NCI-H1930 (cell line): ENCODE data around the gene SORBS2.

Experiments used
- DNase-seq, 2 experiments: peaks; one replicate each; lab custom pipeline; 2025; lab: John Stamatoyannopoulos, UW

The SORBS2 gene

GRCh38 chr4:185805262-185805802 is 6.7 kb downstream of the SORBS2 start:
- DNase-seq = no peak

GRCh38 chr4:185803022-185803421 is 9.0 kb downstream of the SORBS2 start:
- no peak for DNase-seq

GRCh38 chr4:185801471-185801870 is 10.5 kb downstream of the SORBS2 start:
- no peak for DNase-seq

- DNase-seq = no peak
Measured at GRCh38 chr4:185800266-185800945, 11.6 kb downstream of the SORBS2 start.

GRCh38 chr4:185799442-185799841 is 12.6 kb downstream of the SORBS2 start:
- DNase-seq = no peak

- no peak for DNase-seq
Measured at GRCh38 chr4:185797596-185798338, 14.2 kb downstream of the SORBS2 start.

- DNase-seq = no peak
Measured at GRCh38 chr4:185797018-185797417, 15.0 kb downstream of the SORBS2 start.

GRCh38 chr4:185796176-185796575 is 15.8 kb downstream of the SORBS2 start:
- DNase-seq = no peak

- no peak for DNase-seq
Measured at GRCh38 chr4:185794637-185795036, 17.4 kb downstream of the SORBS2 start.

- DNase-seq = no peak
Measured at GRCh38 chr4:185793716-185794115, 18.3 kb downstream of the SORBS2 start.

- no peak for DNase-seq
Measured at GRCh38 chr4:185793116-185793485, 18.9 kb downstream of the SORBS2 start.

GRCh38 chr4:185792384-185793115 is 19.4 kb downstream of the SORBS2 start:
- DNase-seq = no peak

GRCh38 chr4:185787926-185788679 is 23.9 kb downstream of the SORBS2 start:
- DNase-seq = peak in 1 of 2 experiments; percentile 11

- DNase-seq = no peak
Measured at GRCh38 chr4:185786422-185786821, 25.6 kb downstream of the SORBS2 start.

GRCh38 chr4:185783574-185783973 is 28.4 kb downstream of the SORBS2 start:
- no peak for DNase-seq

GRCh38 chr4:185782523-185782922 is 29.5 kb downstream of the SORBS2 start:
- DNase-seq = no peak

GRCh38 chr4:185781555-185782215 is 30.3 kb downstream of the SORBS2 start:
- no peak for DNase-seq

- no peak for DNase-seq
Measured at GRCh38 chr4:185780472-185780871, 31.5 kb downstream of the SORBS2 start.

- DNase-seq = no peak
Measured at GRCh38 chr4:185779517-185779916, 32.5 kb downstream of the SORBS2 start.

GRCh38 chr4:185778307-185778706 is 33.7 kb downstream of the SORBS2 start:
- no peak for DNase-seq

- no peak for DNase-seq
Measured at GRCh38 chr4:185775792-185776555, 36.0 kb downstream of the SORBS2 start.
